RWPE1 (cell line): Measurements from ENCODE around the gene SCN3A.

Experiments
- CTCF ChIA-PET: fragments of 350-600 bp; sonication (Branson Sonifier 250); formaldehyde crosslinking; extraction: SDS; loops from one replicate; lab custom pipeline; 2021; lab: Yijun Ruan, JAX
- POLR2A ChIA-PET: fragments of 400-600 bp; formaldehyde crosslinking; extraction: SDS; loops from one replicate; lab custom pipeline; 2020; ENCODE audit warnings: antibody characterized with exemption; ENCODE audit not compliant: low non-redundant PET; lab: Yijun Ruan, JAX
- DNase-seq: peaks from one replicate; pipeline ENCODE4 v3.0.0; 2012; ENCODE audit warnings: low spot score
- H3K27ac ChIP-seq: fragments of 450-650 bp; 2 replicates; pipeline ENCODE4 v1.5.1; 2017
- CTCF ChIP-seq: fragments of 450-650 bp; conservative IDR thresholded peaks from 2 replicates; pipeline ENCODE4 v1.5.1; 2017; ENCODE audit warnings: low read depth, mild to moderate bottlenecking

Gene SCN3A

GRCh38 chr2:165185633-165186032, 18.2 kb downstream of the SCN3A start:
- H3K27ac ChIP-seq: no peak overlapping the region
- no peak for TF ChIP-seq CTCF
- ChIA-PET CTCF (no interaction called here), POLR2A (no interaction called here)
- no peak for DNase-seq

- no peak for TF ChIP-seq CTCF
- ChIA-PET CTCF (interaction anchor here (0.6 kb wide), 1 partner anchor 39 kb away, joined by 3 read pairs; no protein-coding TSS in a partner anchor), POLR2A (no interaction called here)
- DNase-seq: no peak
- H3K27ac ChIP-seq: no peak overlapping the region
Measured at GRCh38 chr2:165182029-165182428, 21.8 kb downstream of the SCN3A start.

GRCh38 chr2:165176780-165177179, 27.1 kb downstream of the SCN3A start:
- ChIA-PET CTCF (no interaction called here), POLR2A (no interaction called here)

GRCh38 chr2:165173215-165173614, 30.6 kb downstream of the SCN3A start:
- no peak for DNase-seq
- TF ChIP-seq CTCF: no peak
- ChIA-PET POLR2A (no interaction called here), CTCF (no interaction called here)
- H3K27ac ChIP-seq: no peak overlapping the region

More at GRCh38 chr2:165176780-165177179, 27.1 kb downstream of the SCN3A start:
- no peak for TF ChIP-seq CTCF
- no peak overlapping the region for H3K27ac ChIP-seq
- DNase-seq: no peak

DNA sequence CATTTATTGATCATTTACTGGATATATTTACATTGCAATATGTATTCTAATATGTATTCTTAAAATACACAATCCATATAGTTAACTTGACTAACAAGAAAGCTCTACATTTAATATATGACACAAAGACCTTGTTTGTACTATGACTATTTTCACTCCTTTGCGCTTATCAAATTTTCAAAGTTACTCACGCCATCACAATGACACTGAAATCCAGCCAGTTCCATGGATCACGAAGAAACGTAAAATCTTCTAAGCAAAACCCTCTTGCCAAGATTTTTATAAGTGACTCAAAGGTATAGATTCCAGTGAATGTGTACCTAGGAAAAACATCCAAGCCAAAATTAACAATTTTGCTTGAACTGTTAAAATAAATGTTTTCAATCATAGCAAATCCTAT, 39.6 kb downstream of the SCN3A start:
- no peak for TF ChIP-seq CTCF
- no peak for DNase-seq
- no peak overlapping the region for H3K27ac ChIP-seq
- POLR2A ChIA-PET: no interaction called here
- CTCF ChIA-PET: no interaction called here

DNA sequence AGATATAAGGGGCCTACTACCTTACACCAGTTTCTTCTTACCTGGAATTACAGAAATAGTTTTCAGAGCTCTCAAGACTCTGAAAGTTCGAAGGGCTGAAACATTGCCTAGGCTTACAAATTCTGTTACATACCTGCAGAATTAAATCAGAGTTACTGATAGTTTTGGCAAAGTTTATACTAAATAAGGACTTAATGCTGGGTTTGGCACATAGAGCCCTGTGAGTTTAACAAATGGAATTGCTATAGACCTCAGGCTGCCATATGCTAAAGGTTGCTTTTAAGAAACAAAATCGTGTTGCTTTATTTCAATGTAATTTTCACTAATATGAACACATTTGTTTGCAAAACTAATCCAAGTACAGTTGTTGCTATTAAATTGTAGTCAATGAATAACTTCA, 40.1 kb downstream of the SCN3A start:
- no peak for DNase-seq
- ChIA-PET POLR2A (no interaction called here), CTCF (no interaction called here)
- H3K27ac ChIP-seq: no peak overlapping the region
- no peak for TF ChIP-seq CTCF

- ChIA-PET CTCF (no interaction called here), POLR2A (no interaction called here)
- no peak for TF ChIP-seq CTCF
- DNase-seq: no peak
- H3K27ac ChIP-seq: no peak overlapping the region
Measured at GRCh38 chr2:165162466-165162865, 41.4 kb downstream of the SCN3A start.
